Keratinocyte (primary cell): ENCODE data around the gene TRABD2B.
A peak's percentile ranks its signal among the peaks of the same experiment; 100 is the strongest.

Experiments used
- CTCF ChIP-seq, 3 experiments: IDR thresholded peaks in 1 of 3; conservative IDR thresholded peaks in 1 of 3; optimal IDR thresholded peaks in 1 of 3; 2 replicates in 2 of 3; 3 replicates in 1 of 3; pipeline versions ENCODE3 to v1.5.1; 2011; ENCODE audit warnings: low read length in 3 of 3, mild to moderate bottlenecking in 3 of 3, moderate library complexity in 2 of 3, control low read depth in 1 of 3, inconsistent platforms in 1 of 3; ENCODE audit not compliant: insufficient read depth in 2 of 3; ENCODE audit errors: extremely low read depth in 1 of 3
- EZH2 ChIP-seq: IDR thresholded peaks from one replicate; pipeline ENCODE4 v1.6.1; 2012; ENCODE audit warnings: inconsistent platforms, mild to moderate bottlenecking, low read length, moderate library complexity

GRCh38 chr1:47725992-47726855 is 271.0 kb downstream of the TRABD2B start:
- TF ChIP-seq EZH2, result peak; percentile 67
- peak; percentile 92 to 97 (median 94) for TF ChIP-seq CTCF (optimal IDR thresholded peaks at IDR 0.05 in 1 of 3, IDR thresholded peaks at IDR 0.05 in 1 of 3, conservative IDR thresholded peaks at IDR 0.05 in 1 of 3; ENCODE audit: extremely low read depth in 1 of 3, insufficient read depth in 2 of 3, low read length in 3 of 3)
